ENCODE results near the gene UQCRQ. TPM values are rescaled to one million over a fixed set of nuclear protein-coding genes. Genes with fewer than 3 reads are reported as not detected.

The UQCRQ gene
- total and polyA plus RNA-seq, 2 donors, result 85.7 to 257 TPM

- Histone ChIP-seq H3K27ac (ENCODE audit: low read depth) (peak overlapping the region; percentile 86), H3K36me3 (ENCODE audit: insufficient read depth) (peaks cover 4% of the 10 kb centered on the region), H3K4me3 (ENCODE audit: low read depth, low read length) (peak overlapping the region; percentile 74), H3K4me1 (ENCODE audit: insufficient read depth) (no peaks in the 10 kb centered on the region)
- under 1% methylated on average over 13 of the region's 13 CpGs for WGBS
- no peak for DNase-seq (ENCODE audit: extremely low spot score)
These were observed 607 bp downstream of the UQCRQ start for GRCh38 chr5:132867046-132867451.

- H3K4me3 ChIP-seq (ENCODE audit: low read depth, low read length), result no peak overlapping the region
- peaks cover 4% of the 10 kb centered on the region for H3K36me3 ChIP-seq (ENCODE audit: insufficient read depth)
- WGBS, result 84% methylated on average over 4 of the region's 4 CpGs
- no peaks in the 10 kb centered on the region for H3K4me1 ChIP-seq (ENCODE audit: insufficient read depth)
- no peak for DNase-seq (ENCODE audit: extremely low spot score)
- H3K27ac ChIP-seq (ENCODE audit: low read depth), result no peak overlapping the region
These were observed 2.3 kb downstream of the UQCRQ start for GRCh38 chr5:132868754-132869153.

- no peak overlapping the region for H3K4me3 ChIP-seq (ENCODE audit: low read depth, low read length)
- WGBS, result 73% methylated on average over 2 of the region's 2 CpGs
- H3K27ac ChIP-seq (ENCODE audit: low read depth), result no peak overlapping the region
- no peak for DNase-seq (ENCODE audit: extremely low spot score)
- no peaks in the 10 kb centered on the region for H3K4me1 ChIP-seq (ENCODE audit: insufficient read depth)
- H3K36me3 ChIP-seq (ENCODE audit: insufficient read depth), result peaks cover 4% of the 10 kb centered on the region
These were observed 4.4 kb downstream of the UQCRQ start for GRCh38 chr5:132870801-132871200.

- no peaks in the 10 kb centered on the region for H3K4me1 ChIP-seq (ENCODE audit: insufficient read depth)
- no peak for DNase-seq (ENCODE audit: extremely low spot score)
- H3K4me3 ChIP-seq (ENCODE audit: low read depth, low read length), result no peak overlapping the region
- 81% methylated on average over 5 of the region's 5 CpGs for WGBS
- H3K27ac ChIP-seq (ENCODE audit: low read depth), result no peak overlapping the region
- peaks cover 4% of the 10 kb centered on the region for H3K36me3 ChIP-seq (ENCODE audit: insufficient read depth)
These were observed 5.2 kb downstream of the UQCRQ start for GRCh38 chr5:132871459-132872284.

- WGBS, result 97% methylated on average over 1 of the region's 1 CpG
- no peak overlapping the region for H3K4me3 ChIP-seq (ENCODE audit: low read depth, low read length)
- no peak overlapping the region for H3K27ac ChIP-seq (ENCODE audit: low read depth)
- no peaks in the 10 kb centered on the region for H3K4me1 ChIP-seq (ENCODE audit: insufficient read depth)
- peaks cover 4% of the 10 kb centered on the region for H3K36me3 ChIP-seq (ENCODE audit: insufficient read depth)
- DNase-seq (ENCODE audit: extremely low spot score), result no peak
These were observed 6.3 kb downstream of the UQCRQ start for GRCh38 chr5:132872788-132873118.

GRCh38 chr5:132873119-132873929 lies 6.9 kb downstream of the UQCRQ start, which contains the start of gene LEAP2:
Gene LEAP2, plus strand, starts transcription at chr5:132873668. Its CDS starts 27 bp downstream, at chr5:132873695.
- H3K36me3 ChIP-seq (ENCODE audit: insufficient read depth), result peaks cover 3% of the 10 kb centered on the region
- no peak within 1 kb of the TSS for H3K4me3 ChIP-seq (ENCODE audit: low read depth, low read length)
- H3K27ac ChIP-seq (ENCODE audit: low read depth), result no peak within 1 kb of the TSS
- no peaks in the 10 kb centered on the region for H3K4me1 ChIP-seq (ENCODE audit: insufficient read depth)
- 69% methylated on average over 6 of the region's 6 CpGs for whole genome bisulfite sequencing
- DNase-seq (ENCODE audit: extremely low spot score), result no peak

- H3K27ac ChIP-seq (ENCODE audit: low read depth), result no peak overlapping the region
- no peak for DNase-seq (ENCODE audit: extremely low spot score)
- H3K4me1 ChIP-seq (ENCODE audit: insufficient read depth), result no peaks in the 10 kb centered on the region
- no peak overlapping the region for H3K4me3 ChIP-seq (ENCODE audit: low read depth, low read length)
- WGBS, result 94% methylated on average over 3 of the region's 3 CpGs
- H3K36me3 ChIP-seq (ENCODE audit: insufficient read depth), result no peaks in the 10 kb centered on the region
These were observed 7.5 kb downstream of the UQCRQ start for GRCh38 chr5:132873930-132874271.

- Histone ChIP-seq H3K4me1 (ENCODE audit: insufficient read depth) (no peaks in the 10 kb centered on the region), H3K36me3 (ENCODE audit: insufficient read depth) (no peaks in the 10 kb centered on the region), H3K4me3 (ENCODE audit: low read depth, low read length) (no peak overlapping the region), H3K27ac (ENCODE audit: low read depth) (no peak overlapping the region)
- WGBS, result 88% methylated on average over 1 of the region's 1 CpG
- no peak for DNase-seq (ENCODE audit: extremely low spot score)
These were observed 9.7 kb downstream of the UQCRQ start for GRCh38 chr5:132876020-132876759.

- Histone ChIP-seq H3K4me1 (ENCODE audit: insufficient read depth) (no peaks in the 10 kb centered on the region), H3K4me3 (ENCODE audit: low read depth, low read length) (no peak overlapping the region), H3K36me3 (ENCODE audit: insufficient read depth) (no peaks in the 10 kb centered on the region), H3K27ac (ENCODE audit: low read depth) (no peak overlapping the region)
- 75% methylated on average over 2 of the region's 2 CpGs for WGBS
- no peak for DNase-seq (ENCODE audit: extremely low spot score)
These were observed 11.0 kb downstream of the UQCRQ start for GRCh38 chr5:132877466-132877865.

- no peak for DNase-seq (ENCODE audit: extremely low spot score)
- Histone ChIP-seq H3K36me3 (ENCODE audit: insufficient read depth) (no peaks in the 10 kb centered on the region), H3K4me3 (ENCODE audit: low read depth, low read length) (no peak overlapping the region), H3K4me1 (ENCODE audit: insufficient read depth) (no peaks in the 10 kb centered on the region), H3K27ac (ENCODE audit: low read depth) (no peak overlapping the region)
- WGBS, result 47% methylated on average over 3 of the region's 3 CpGs
These were observed 11.5 kb downstream of the UQCRQ start for GRCh38 chr5:132877938-132878337.

GRCh38 chr5:132883261-132883834 lies 16.9 kb downstream of the UQCRQ start:
- Histone ChIP-seq H3K36me3 (ENCODE audit: insufficient read depth) (peaks cover 4% of the 10 kb centered on the region), H3K4me3 (ENCODE audit: low read depth, low read length) (no peak overlapping the region), H3K27ac (ENCODE audit: low read depth) (no peak overlapping the region), H3K4me1 (ENCODE audit: insufficient read depth) (no peaks in the 10 kb centered on the region)
- WGBS, result 33% methylated on average over 2 of the region's 2 CpGs
- DNase-seq (ENCODE audit: extremely low spot score), result no peak

GRCh38 chr5:132884548-132884947 lies 18.1 kb downstream of the UQCRQ start:
- DNase-seq (ENCODE audit: extremely low spot score), result no peak
- Histone ChIP-seq H3K36me3 (ENCODE audit: insufficient read depth) (peaks cover 4% of the 10 kb centered on the region), H3K27ac (ENCODE audit: low read depth) (no peak overlapping the region), H3K4me1 (ENCODE audit: insufficient read depth) (no peaks in the 10 kb centered on the region), H3K4me3 (ENCODE audit: low read depth, low read length) (no peak overlapping the region)
- 57% methylated on average over 2 of the region's 2 CpGs for WGBS

- WGBS, result 90% methylated on average over 11 of the region's 11 CpGs
- no peak for DNase-seq (ENCODE audit: extremely low spot score)
- Histone ChIP-seq H3K27ac (ENCODE audit: low read depth) (no peak overlapping the region), H3K4me1 (ENCODE audit: insufficient read depth) (no peaks in the 10 kb centered on the region), H3K36me3 (ENCODE audit: insufficient read depth) (peaks cover 11% of the 10 kb centered on the region), H3K4me3 (ENCODE audit: low read depth, low read length) (no peak overlapping the region)
These were observed 19.8 kb downstream of the UQCRQ start for GRCh38 chr5:132886064-132886823.

All from urinary bladder (tissue), 4 donors.